HG03060 (cell line): Measurements from ENCODE around the gene STRN4.

Experiments
- ATAC-seq: cut with Tn5 transposase; IDR thresholded peaks from one replicate; pipeline ENCODE4 v1.9.1; 2021; ENCODE audit warnings: low read depth, moderate number of reproducible peaks; ENCODE audit not compliant: unreplicated experiment

STRN4 gene

GRCh38 chr19:46685189-46685588, 61.1 kb downstream of the STRN4 start:
- ATAC-seq: no peak

DNA sequence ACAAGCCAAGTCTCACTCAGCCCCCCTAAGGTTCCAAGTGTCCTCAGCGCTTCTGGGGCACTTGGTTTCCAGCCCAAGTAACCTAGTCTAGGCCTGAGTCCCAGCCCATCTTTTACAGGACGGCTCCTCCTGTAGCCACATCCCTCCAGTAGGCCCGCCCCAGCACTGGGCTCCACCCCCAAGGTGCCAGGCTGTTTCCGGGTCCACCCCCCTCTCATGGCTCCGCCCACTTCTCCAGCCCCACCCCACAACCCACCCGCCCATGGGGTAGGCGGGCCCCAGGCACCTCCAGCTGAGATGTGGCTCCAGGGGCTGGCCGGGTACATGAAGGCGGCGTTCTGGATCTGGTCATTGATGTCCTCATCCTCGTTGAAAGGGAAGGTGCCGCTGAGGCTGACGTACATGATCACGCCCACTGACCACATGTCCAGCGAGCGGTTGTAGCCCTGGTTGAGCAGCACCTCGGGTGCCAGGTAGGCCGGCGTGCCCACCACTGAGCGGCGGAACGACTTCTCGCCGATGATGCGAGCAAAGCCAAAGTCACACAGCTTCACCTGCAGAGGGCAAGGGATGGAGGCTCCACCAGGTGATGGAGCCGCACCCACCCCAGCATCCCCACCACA, 68.0 kb downstream of the STRN4 start:
- ATAC-seq: no peak

- no peak for ATAC-seq
Measured at GRCh38 chr19:46674416-46675178, 71.7 kb downstream of the STRN4 start.

DNA sequence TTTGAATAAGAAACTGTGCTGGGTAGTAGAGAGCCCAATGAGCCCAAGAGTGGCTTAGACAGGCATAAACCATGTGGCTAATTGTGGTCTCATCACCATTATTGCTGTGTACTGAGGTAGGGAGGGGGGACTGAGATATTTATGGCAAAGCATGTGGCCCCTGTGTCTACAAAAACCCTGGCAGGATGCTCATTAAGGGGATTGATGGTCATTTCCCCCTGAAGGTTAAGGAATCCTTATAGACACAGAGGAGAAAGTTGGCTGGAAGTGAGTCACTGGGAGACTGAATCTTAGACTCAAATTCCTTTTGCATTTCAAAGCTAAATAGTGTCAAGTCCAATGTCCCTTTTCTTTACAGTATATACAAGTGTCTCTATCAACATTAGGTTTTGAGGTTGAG, 75.4 kb downstream of the STRN4 start:
- ATAC-seq: no peak
